DMS53 (cell line): ENCODE results near the gene CFAP73.

Experiments used
- DNase-seq: peaks from one replicate; lab custom pipeline; 2025; lab: John Stamatoyannopoulos, UW

CFAP73 gene

DNA sequence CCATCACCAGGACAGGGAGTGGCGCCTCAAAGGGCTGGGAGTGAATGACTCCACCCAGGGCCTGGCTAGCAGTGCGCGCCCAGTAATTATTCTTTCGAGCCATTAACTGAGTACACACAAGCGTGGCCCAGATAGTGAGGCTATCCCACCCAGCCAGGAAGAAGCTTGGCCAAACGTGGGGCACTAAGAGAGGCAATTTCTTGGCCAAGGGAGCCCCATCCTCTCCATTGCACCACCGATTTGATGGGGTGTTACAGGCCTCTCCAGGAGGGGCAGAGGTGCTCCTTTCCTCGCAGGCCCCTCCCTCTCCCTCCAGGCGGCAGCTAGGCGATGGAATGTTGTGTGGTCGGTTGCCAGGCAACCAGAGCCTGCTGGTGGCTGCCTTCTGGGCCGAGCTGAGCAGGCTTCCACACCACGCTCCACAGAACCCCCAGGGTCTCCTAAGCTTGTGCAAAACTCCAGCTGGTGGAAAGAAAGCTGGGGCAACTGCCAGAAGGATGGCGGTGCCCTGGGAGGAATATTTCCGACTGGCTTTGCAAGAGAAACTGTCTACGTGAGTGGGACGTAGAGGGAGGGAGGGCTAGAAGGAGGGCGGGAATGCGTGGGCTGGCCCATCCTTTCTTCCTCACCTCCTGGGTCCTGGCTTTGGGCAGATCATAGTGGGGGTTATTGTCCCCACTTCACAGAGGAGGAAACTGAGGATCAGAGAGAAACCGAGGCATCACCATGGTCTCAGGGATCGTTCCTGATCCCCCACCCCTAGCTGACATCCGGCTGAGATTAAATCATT lies at the start of gene CFAP73:
Gene CFAP73, plus strand, starts transcription at position 364 of the 790 bp plus-strand sequence. Its CDS starts 134 bp downstream, at position 498.
- peak; percentile 86 for DNase-seq

DNA sequence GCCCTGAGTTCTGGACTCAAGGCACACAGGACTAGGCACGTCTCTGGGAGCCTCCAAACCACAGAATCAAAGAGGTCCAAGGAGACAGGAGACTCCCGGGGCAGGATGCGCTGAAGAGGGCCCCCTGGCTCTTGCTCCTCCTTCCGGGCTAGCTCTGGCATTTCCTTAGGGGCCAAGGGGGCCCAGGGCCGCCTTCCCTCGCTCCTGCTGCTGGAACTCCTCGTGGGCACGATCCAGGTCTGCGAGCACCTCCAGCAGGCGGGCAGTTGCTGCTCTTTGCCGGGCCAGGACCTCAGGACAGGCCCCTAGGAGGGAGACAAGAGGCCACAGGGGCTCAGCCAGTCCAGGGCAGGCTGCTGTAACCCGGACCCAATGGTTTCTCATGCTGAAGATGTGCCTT lies 49.8 kb upstream of the CFAP73 start:
- no peak for DNase-seq

- DNase-seq = no peak
Measured at GRCh38 chr12:113101751-113102150, 47.8 kb upstream of the CFAP73 start.

DNA sequence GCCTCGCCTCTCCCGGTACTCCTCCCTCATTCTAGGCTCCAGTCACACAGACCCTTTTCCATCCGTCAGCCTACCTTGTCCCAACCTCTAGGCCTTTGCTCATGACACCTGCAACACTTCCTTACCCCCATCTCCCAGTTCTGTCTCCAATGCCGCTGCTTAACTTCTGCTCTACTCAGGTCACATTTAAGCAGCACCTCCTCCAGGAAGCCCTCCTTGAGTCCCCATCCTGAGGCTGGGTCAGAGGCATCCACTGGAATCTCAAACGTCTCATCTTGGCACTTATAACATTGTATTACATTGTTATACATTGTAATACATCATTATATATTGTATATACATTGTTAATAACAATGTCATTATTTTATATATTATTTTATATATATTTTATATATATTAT lies 46.7 kb upstream of the CFAP73 start:
- no peak for DNase-seq

GRCh38 chr12:113103756-113104450 lies 45.6 kb upstream of the CFAP73 start:
- DNase-seq = no peak

- no peak for DNase-seq
Measured at GRCh38 chr12:113104953-113105510, 44.5 kb upstream of the CFAP73 start.

DNA sequence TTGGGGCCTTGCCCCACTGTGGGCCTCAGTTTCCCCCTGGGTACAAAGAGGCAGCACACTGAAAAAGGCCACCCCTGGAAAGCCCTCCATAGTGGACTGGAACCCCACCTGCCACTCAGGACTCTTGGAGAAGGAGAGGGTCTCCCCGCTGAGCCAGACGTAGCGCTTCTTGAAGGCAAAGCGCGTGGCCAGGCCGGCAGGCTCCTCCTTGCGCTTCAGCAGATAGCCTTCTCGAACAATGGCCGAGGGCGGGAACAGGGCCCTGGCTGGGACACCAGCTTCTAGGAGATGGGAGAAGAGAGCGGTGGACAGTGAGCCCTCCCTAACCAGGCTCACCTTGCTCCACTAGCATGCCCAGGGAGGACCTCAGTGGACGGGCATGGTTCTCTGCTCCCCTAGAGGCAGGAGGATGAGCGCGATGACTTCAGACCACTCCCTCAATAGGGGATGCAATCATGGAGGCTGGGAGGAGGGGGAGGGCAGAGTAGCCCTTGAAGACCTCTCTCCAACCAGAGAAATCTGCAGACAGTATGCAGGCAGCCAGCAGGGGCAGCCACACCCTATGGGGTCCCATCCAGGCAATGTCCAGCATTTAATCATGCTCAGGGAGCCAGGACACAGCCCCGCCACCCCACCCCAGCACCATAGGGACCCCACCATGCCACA lies 43.8 kb upstream of the CFAP73 start:
- DNase-seq = no peak

DNA sequence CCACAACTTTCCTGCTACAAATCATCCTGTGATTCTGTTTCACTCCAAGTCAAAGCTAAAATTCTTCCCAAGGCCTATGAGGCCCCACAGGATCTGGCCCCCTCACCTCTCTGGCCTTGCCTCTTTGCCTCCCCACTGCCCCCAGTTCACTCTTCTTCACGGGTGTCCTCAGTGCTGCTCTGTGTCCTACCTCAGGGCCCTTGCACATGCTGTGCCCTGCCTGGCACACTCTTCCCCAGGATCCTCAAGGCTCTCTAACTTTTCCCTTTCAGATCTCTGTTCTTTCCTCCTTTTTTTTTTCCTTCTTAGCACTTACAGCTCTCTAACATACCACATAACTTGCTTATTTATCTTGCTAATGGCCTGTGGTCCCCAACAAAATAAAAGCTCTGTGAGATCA lies 43.2 kb upstream of the CFAP73 start:
- no peak for DNase-seq

GRCh38 chr12:113108308-113108707 lies 41.2 kb upstream of the CFAP73 start:
- peak; percentile 42 for DNase-seq

GRCh38 chr12:113109360-113109759 lies 40.2 kb upstream of the CFAP73 start:
- DNase-seq = no peak

DNA sequence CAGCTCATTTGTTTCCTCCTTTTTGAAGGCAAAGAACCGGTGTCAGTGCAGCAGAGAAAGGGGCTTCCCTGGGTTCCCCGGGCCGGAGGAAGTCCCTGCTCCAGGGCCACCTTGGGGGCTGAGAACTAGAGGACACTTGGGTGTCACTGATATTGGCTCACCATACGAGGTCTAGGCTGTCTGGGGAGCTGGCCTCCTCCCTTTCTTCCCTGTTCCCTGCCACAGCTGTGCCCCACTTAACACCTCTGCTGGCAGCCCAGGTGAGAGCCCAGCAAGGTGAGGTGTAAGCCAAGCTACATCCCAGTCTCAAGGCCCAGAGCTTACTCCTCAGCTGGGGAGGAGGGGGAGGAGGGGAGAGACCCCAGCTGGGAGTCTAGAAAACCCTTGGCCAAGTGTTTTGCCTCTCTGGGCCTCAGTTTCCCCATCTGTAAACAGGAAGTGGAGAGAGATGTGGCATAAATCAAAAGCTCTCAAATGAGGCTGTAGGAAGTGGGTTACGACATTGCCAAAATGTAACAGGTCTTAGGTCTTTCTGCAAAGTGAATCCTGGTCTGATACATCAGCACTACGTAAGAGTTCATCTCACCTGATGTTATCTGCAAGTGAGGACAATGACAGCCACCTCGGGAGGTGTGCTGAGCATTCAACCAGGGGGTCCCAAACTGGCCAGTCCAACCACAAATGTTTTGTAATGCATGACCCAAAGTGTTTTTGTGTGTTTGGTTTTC lies 39.5 kb upstream of the CFAP73 start:
- no peak for DNase-seq

DNA sequence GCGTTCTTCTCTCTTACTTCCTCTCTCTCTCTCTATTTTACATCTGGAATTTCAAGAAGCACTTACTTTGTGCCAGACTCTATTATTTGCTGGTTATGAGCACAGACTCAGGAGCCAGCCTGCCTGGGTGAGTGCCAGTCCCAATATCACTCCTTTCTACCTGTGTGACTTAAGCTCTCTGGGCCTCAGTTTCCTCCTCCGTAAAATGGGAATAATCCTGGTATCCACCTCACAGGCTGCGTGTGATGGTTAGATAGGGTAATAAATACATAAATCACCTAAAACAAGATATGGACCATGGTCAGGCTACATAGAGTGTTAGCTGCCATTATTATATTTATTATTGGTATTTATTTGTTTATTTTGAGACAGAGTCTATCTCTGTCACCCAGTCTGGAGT lies 38.3 kb upstream of the CFAP73 start:
- no peak for DNase-seq

DNA sequence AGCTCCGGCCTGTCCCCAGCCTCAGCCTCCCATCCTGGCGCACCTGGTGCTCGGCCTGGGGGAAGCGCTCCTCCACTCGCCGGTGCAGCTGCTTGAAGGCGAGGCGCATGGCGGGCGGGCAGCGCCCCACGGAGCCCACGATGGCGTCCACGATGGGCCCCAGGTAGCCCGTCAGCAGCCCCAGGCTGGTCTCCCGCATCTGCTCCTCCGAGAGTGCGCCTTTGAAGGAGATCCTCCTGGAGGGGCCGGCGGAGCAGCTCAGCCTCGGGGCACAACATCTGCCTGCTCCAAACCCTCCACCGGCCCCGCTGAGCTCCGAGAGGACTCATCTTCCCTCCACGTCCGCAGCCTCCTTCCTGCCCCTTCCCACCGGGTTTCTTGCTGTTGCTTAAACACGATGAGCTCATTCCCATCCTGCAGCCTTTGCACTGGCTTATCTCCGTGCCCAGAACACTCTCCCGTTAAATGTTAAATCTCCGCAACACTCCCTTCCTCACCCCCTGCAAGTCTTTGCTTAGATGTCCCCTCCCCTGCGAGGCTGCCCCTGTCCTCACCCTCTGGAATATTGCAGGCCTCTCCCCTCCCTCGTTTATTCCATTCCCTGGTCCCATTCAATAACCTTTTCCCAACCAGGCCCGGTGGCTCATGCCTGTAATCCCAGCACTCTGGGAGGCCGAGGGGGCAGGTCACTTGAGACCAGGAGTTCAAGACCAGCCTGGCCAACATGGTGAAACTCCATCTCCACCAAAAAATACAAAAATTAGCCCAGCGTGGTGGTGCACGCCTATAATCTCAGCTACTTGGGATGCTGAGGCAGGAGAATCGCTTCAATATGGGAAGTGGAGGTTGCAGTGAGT lies 37.3 kb upstream of the CFAP73 start:
- DNase-seq = no peak

- DNase-seq = no peak
Measured at GRCh38 chr12:113113397-113113796, 36.1 kb upstream of the CFAP73 start.

- DNase-seq = peak; percentile 38
Measured at GRCh38 chr12:113114447-113115178, 34.9 kb upstream of the CFAP73 start.

DNA sequence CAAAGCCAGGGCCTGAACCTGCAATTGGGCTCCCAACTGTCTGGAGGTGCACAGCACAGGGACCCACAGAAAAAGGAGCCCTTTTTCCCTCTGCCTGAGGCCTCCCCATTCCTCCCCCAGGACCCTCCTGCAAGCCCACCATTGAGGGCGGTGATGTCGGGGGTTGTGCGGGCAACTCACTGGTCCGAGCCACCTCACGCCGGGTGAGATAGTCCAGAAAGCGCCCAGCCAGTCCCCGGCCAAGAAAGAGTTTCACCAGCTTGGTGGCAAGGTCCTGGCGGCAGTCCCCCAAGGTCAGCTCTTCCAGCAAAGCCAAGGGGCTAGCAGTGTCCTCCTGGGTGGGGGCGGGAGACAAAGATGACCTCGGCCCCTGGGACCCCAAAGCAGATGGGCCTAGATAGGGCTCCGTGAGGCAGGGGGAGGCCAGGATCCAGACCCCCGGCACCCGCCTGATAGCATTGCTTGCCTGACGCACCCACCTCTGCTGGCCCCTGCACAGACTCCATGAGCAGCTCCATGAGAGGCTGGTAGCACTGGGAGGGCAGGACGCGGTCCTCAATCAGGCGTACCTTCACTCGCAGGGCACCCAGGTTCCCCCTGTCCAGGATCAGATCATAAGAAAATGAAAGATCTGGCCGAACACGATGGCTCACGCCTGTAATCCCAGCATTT lies 33.9 kb upstream of the CFAP73 start:
- peak; percentile 72 for DNase-seq

DNA sequence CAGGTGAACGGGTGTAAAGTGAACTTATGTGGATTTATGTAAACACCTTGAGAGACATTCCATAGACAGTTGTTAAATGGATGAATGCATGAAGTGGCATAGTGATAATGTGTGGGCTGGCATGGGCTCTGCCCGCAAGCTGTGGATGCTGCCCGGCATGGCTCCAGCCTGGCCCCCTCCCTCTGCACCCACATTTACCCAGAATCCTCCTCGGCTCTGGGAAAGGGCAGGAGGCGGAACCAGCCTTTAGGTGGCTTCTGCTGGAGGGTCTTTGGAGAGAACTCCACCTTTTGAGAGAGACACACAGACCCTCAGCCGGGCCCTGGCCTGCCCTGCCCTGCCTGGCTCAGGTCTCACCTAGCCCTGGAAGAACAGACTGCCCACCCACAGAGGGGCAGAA lies 32.6 kb upstream of the CFAP73 start:
- DNase-seq = peak; percentile 99

GRCh38 chr12:113117684-113118083 lies 31.8 kb upstream of the CFAP73 start:
- DNase-seq = peak; percentile 54

DNA sequence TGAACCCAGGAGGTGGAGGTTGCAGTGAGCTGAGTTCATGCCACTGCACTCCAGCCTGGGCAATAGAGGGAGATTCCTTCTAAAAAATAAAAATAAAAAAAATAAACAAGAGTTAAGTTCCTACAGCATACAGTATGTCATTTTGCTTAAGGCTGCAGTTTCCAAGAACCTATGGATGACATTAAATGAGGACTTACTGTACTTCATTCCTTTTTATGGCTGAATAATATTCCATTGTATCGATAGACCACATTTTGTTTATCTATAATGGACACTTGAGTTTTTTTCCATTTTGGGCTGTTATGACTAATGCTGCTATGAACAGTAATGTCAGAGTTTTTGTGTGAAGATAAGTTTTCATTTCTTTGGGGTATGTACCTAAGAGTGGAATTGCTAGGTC lies 31.4 kb upstream of the CFAP73 start:
- no peak for DNase-seq
